OCI-LY1 (cell line): Measurements from ENCODE around the gene PRAC1.

Experiments used
- H2AFZ ChIP-seq: fragments of 200-600 bp; sonication (generic), shearing (Covaris generic); 2 replicates; pipeline ENCODE4 v1.6.0; 2014; ENCODE audit warnings: antibody characterized with exemption, mild to moderate bottlenecking, low read length
- H3F3A ChIP-seq: fragments of 200-600 bp; sonication (generic), shearing (Covaris generic); 2 replicates; pipeline ENCODE4 v1.6.0; 2014; ENCODE audit warnings: mild to moderate bottlenecking, antibody characterized with exemption, low read length, moderate library complexity; ENCODE audit not compliant: insufficient read depth
- H3K27ac ChIP-seq: fragments of 200-600 bp; sonication (generic); 2 replicates; pipeline ENCODE4 v1.5.1; 2014; ENCODE audit warnings: low read length, mixed run types, mild to moderate bottlenecking, low read depth; ENCODE audit not compliant: poor library complexity, severe bottlenecking
- H3K27me3 ChIP-seq: fragments of 200-600 bp; sonication (generic); 2 replicates; pipeline ENCODE4 v1.6.0; 2014; ENCODE audit warnings: antibody characterized with exemption, mild to moderate bottlenecking, low read length, moderate library complexity; ENCODE audit not compliant: insufficient read depth
- H3K36me3 ChIP-seq: fragments of 200-600 bp; sonication (generic); 2 replicates; pipeline ENCODE4 v1.6.1; 2014; ENCODE audit warnings: mild to moderate bottlenecking, antibody characterized with exemption, low read length, moderate library complexity, mixed read lengths; ENCODE audit not compliant: insufficient read depth
- H3K4me1 ChIP-seq: fragments of 200-600 bp; sonication (generic); 2 replicates; pipeline ENCODE4 v1.5.1; 2014; ENCODE audit warnings: mild to moderate bottlenecking, low read length, moderate library complexity; ENCODE audit not compliant: insufficient read depth, severe bottlenecking
- H3K4me2 ChIP-seq: fragments of 200-600 bp; sonication (generic), shearing (Covaris generic); 2 replicates; pipeline ENCODE4 v1.6.1; 2014; ENCODE audit warnings: low read length
- H3K4me3 ChIP-seq: fragments of 200-600 bp; sonication (generic); 2 replicates; pipeline ENCODE4 v1.5.1; 2014; ENCODE audit warnings: low read length, low read depth, mild to moderate bottlenecking, mixed read lengths; ENCODE audit not compliant: poor library complexity, severe bottlenecking
- H3K79me2 ChIP-seq: fragments of 200-600 bp; shearing (Covaris generic); 2 replicates; pipeline ENCODE4 v1.6.1; 2016; ENCODE audit warnings: mixed run types, low read length, mixed read lengths; ENCODE audit not compliant: insufficient read depth
- H3K9ac ChIP-seq: fragments of 200-600 bp; sonication (generic), shearing (Covaris generic); 2 replicates; pipeline ENCODE4 v1.6.1; 2014; ENCODE audit warnings: mild to moderate bottlenecking, low read length, mixed read lengths
- H3K9me2 ChIP-seq: fragments of 200-600 bp; sonication (generic), shearing (Covaris generic); 2 replicates; pipeline ENCODE4 v1.6.1; 2014; ENCODE audit warnings: low read depth, mild to moderate bottlenecking, low read length, mixed read lengths
- H3K9me3 ChIP-seq: fragments of 200-600 bp; shearing (Covaris generic); 2 replicates; pipeline ENCODE4 v1.6.1; 2014; ENCODE audit warnings: low read length, mixed read lengths
- H4K20me1 ChIP-seq: fragments of 200-600 bp; sonication (generic), shearing (Covaris generic); 2 replicates; pipeline ENCODE4 v1.6.0; 2016; ENCODE audit warnings: mild to moderate bottlenecking, low read length; ENCODE audit not compliant: insufficient read depth
- EZH2 ChIP-seq: fragments of 200-600 bp; sonication (generic), shearing (Covaris generic); IDR thresholded peaks from 2 replicates; pipeline ENCODE4 v1.8.0; 2017; ENCODE audit warnings: borderline replicate concordance, mixed run types, mild to moderate bottlenecking, antibody characterized with exemption, low read length, moderate library complexity, mixed read lengths
- TF ChIP-seq, protein P1 (sequence below): fragments of 200-600 bp; sonication (generic), shearing (Covaris generic); IDR thresholded peaks from 2 replicates; pipeline ENCODE4 v1.5.1; 2017; ENCODE audit warnings: mild to moderate bottlenecking, antibody characterized with exemption, low read length, moderate library complexity, mixed read lengths

The PRAC1 gene

DNA sequence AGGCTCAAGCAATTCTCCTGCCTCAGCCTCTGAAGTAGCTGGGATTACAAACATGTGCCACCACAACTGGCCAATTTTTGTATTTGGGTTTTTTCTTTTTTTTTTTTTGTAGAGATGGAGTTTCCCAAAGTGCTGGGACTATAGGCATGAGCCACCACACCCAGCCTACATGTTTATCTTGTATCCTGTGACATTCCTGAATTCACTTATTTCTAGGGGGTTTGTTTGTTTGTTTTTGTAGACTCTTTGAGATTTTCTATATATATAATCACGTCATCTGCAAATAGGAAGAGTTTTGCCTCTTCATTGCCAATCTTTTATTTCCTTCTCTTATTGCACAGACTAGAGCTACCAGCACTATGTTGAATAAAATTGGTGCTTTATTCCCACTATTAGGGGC lies 29.1 kb downstream of the PRAC1 start:
- H3K27me3 ChIP-seq, result no peaks in the 10 kb centered on the region
- no peaks in the 10 kb centered on the region for H3K9me2 ChIP-seq
- H3K27ac ChIP-seq, result no peak overlapping the region
- H3K9ac ChIP-seq, result no peak overlapping the region
- H3K4me2 ChIP-seq, result no peak overlapping the region
- H3K9me3 ChIP-seq, result no peaks in the 10 kb centered on the region
- H2AFZ ChIP-seq, result no peak overlapping the region
- H3K79me2 ChIP-seq, result no peaks in the 10 kb centered on the region
- H3K4me1 ChIP-seq, result no peaks in the 10 kb centered on the region
- TF ChIP-seq, protein P1, sequence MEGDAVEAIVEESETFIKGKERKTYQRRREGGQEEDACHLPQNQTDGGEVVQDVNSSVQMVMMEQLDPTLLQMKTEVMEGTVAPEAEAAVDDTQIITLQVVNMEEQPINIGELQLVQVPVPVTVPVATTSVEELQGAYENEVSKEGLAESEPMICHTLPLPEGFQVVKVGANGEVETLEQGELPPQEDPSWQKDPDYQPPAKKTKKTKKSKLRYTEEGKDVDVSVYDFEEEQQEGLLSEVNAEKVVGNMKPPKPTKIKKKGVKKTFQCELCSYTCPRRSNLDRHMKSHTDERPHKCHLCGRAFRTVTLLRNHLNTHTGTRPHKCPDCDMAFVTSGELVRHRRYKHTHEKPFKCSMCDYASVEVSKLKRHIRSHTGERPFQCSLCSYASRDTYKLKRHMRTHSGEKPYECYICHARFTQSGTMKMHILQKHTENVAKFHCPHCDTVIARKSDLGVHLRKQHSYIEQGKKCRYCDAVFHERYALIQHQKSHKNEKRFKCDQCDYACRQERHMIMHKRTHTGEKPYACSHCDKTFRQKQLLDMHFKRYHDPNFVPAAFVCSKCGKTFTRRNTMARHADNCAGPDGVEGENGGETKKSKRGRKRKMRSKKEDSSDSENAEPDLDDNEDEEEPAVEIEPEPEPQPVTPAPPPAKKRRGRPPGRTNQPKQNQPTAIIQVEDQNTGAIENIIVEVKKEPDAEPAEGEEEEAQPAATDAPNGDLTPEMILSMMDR, result no peak
- TF ChIP-seq EZH2, result no peak
- H4K20me1 ChIP-seq, result no peaks in the 10 kb centered on the region
- no peaks in the 10 kb centered on the region for H3K36me3 ChIP-seq
- H3F3A ChIP-seq, result no peaks in the 10 kb centered on the region
- no peak overlapping the region for H3K4me3 ChIP-seq

DNA sequence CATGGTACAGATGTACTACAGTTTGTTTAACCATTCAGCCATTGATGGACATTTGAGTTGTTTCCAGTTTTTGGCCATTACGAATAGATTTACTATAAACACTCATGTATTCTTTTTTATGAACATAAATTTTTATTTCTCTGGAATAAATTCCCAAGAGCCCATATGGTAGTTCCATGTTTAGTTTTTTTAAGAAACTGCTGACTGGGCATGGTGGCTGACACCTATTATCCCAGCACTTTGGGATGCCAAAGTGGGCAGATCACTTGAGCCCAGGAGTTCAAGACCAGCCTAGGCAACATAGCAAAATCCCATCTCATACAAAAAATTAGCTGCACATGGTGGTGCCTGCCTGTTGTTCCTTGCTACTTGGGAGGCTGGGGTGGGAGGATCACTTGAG lies 30.3 kb downstream of the PRAC1 start:
- Histone ChIP-seq H3K4me3 (no peak overlapping the region), H3K36me3 (no peaks in the 10 kb centered on the region), H3K4me1 (no peaks in the 10 kb centered on the region), H3K9me2 (no peaks in the 10 kb centered on the region), H4K20me1 (no peaks in the 10 kb centered on the region), H3K9ac (no peak overlapping the region), H3K9me3 (no peaks in the 10 kb centered on the region), H3K27me3 (no peaks in the 10 kb centered on the region), H3F3A (no peaks in the 10 kb centered on the region), H3K27ac (no peak overlapping the region), H2AFZ (no peak overlapping the region), H3K79me2 (no peaks in the 10 kb centered on the region), H3K4me2 (no peak overlapping the region)
- TF ChIP-seq, protein P1, result no peak
- no peak for TF ChIP-seq EZH2

DNA sequence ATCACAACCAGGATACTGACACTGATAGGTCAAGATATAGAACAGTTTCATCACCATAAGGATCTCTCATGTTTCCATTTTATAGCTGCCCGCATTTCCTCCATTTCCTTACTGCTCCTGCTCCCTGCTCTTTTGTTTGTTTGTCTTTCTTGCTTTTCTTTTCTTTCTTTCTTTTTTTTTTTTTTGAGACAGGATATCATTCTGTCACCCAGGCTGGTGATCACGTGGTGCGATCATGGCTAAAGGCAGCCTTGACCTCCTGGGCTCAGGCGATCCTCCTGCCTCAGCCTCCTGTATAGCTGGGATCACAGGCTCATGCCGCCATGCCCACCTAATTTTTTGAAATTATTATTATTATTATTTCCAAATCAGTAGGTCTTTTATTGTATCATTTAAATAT lies 31.7 kb downstream of the PRAC1 start:
- no peaks in the 10 kb centered on the region for H3K36me3 ChIP-seq
- H3K4me3 ChIP-seq, result no peak overlapping the region
- no peaks in the 10 kb centered on the region for H3K9me3 ChIP-seq
- H3K4me2 ChIP-seq, result no peak overlapping the region
- no peaks in the 10 kb centered on the region for H3K79me2 ChIP-seq
- H3K4me1 ChIP-seq, result no peaks in the 10 kb centered on the region
- no peaks in the 10 kb centered on the region for H3K27me3 ChIP-seq
- H2AFZ ChIP-seq, result no peak overlapping the region
- TF ChIP-seq EZH2, result no peak
- TF ChIP-seq, protein P1, result no peak
- H3K9ac ChIP-seq, result no peak overlapping the region
- no peaks in the 10 kb centered on the region for H4K20me1 ChIP-seq
- no peak overlapping the region for H3K27ac ChIP-seq
- no peaks in the 10 kb centered on the region for H3F3A ChIP-seq
- no peaks in the 10 kb centered on the region for H3K9me2 ChIP-seq
